LHCN-M2 (cell line): ENCODE results near the gene RAP2B. TPM values are rescaled to one million over a fixed set of nuclear protein-coding genes. Genes with fewer than 3 reads are reported as not detected.
"Not testable (repeated sequence)": the region's sequence is repeated elsewhere in the genome, so short reads cannot be mapped to it uniquely, and the experiment has no call there.

Experiments
- DNase-seq: peaks from one replicate; pipeline ENCODE4 v3.0.0-alpha.2; 2012; ENCODE audit warnings: low read depth
- polyA plus RNA-seq: library from polyadenylated mRNA; unstranded; fragments of >200 nt; gene quantifications from one replicate; pipeline ENCODE4 v1.2.1, GENCODE V29; 2012; ENCODE audit warnings: missing spikeins
- total RNA-seq: library from RNA; depleted of rRNA; stranded (reverse); fragments of >200 nt; gene quantifications from 2 replicates; pipeline ENCODE4 v1.2.3, GENCODE V29; 2014; rRNA removed

RAP2B gene
- total RNA-seq, result 20.5 TPM in 2 replicates
- polyA plus RNA-seq, result 8.9 TPM

DNA sequence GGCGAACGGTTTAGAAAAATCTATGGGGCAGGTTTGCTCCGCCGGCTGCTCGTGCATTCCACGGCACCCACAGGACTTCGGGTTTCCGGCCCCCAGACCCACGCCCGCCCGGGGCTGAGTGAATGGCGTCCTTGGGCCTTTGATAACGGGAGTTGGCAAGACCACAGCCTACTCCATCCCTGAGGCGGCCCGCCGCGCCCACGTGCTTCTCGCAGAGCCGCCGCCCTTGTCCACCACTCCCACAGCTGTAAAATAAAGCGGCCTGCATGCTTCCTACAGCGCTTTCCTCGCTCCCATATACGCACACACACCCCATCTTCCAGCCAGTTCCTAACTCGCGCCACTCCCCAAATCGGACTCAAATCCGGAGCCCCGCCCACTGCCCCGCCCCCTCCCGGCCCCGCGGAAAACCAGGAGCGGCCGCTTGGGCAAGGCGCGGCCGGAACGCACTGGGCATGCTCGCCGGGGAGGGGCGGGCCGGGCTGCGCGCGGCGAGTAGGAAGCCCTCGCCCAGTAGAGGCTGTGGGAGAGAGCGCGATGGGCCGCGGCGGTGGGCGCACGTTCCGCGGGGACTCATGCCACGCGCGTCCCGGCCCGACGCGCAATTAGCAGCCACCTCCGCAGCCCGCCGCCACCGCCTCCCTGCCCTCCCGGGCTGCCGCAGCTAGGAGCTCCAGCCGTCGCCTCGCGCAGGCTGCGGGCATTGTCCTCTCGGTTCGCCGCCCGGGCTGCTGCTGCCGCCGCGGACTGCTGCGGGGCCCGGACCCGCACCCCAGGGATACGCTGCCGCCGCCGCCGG is at the start of gene RAP2B:
Gene RAP2B (plus strand): TSS at position 513 of the 799 bp plus-strand sequence. CDS start 468 bp downstream, outside the sequence.
- peak; percentile 96 for DNase-seq

DNA sequence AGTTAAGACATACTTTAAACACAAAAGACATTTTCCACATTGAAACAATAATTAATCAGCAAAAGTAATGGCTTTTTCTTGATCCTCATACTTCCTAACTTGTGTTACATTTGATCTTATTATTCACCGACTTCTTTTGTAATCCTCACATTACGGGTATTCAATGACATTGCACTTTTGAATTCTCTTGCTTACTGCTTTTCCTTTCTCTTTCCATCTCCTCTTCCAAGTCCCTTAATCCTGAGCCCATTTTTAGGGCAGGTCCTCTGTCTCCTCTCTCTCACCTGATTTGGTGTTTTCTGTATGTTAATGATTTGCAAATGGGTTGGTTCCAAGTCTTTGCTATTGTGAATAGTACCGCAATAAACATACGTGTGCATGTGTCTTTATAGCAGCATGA is 48.5 kb upstream of the RAP2B start:
- DNase-seq, result peak; percentile 6

DNA sequence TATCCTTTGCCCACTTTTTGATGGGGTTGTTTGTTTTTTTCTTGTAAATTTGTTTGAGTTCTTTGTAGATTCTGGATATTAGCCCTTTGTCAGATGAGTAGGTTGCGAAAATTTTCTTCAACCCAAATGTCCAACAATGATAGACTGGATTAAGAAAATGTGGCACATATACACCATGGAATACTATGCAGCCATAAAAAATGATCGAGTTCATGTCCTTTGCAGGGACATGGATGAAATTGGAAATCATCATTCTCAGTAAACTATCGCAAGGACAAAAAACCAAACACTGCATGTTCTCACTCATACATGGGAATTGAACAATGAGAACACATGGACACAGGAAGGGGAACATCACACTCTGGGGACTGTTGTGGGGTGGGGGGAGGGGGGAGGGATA is 47.8 kb upstream of the RAP2B start:
- not testable (repeated sequence) for DNase-seq

GRCh38 chr3:153115326-153115725 is 46.7 kb upstream of the RAP2B start:
- DNase-seq, result no peak

DNA sequence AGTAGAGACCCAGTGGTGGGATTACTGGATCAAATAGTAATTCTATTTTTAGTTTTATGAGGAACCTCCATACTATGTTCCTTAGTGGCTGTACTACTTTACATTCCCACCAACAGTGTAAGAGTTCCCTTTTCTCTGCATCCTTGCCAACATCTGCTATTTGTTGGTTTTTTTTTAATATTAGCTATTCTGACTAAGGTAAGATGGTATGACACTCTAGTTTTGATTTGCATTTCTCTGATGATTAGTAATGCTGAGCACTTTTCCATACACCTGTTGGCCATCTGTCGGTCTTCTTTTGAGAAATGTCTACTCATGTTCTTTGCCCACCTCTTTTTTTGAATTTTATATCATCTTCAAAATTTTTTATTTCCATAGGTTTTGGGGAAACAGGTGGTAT is 34.2 kb upstream of the RAP2B start:
- DNase-seq, result peak; percentile 53

GRCh38 chr3:153129426-153129825 is 32.6 kb upstream of the RAP2B start:
- no peak for DNase-seq

- no peak for DNase-seq
Observed at GRCh38 chr3:153129866-153130265, 32.2 kb upstream of the RAP2B start.

- DNase-seq, result peak; percentile 70
Observed at GRCh38 chr3:153130312-153130977, 31.6 kb upstream of the RAP2B start.

- no peak for DNase-seq
Observed at GRCh38 chr3:153137626-153138025, 24.4 kb upstream of the RAP2B start.

- DNase-seq, result peak; percentile 93
Observed at GRCh38 chr3:153138276-153139210, 23.5 kb upstream of the RAP2B start.

DNA sequence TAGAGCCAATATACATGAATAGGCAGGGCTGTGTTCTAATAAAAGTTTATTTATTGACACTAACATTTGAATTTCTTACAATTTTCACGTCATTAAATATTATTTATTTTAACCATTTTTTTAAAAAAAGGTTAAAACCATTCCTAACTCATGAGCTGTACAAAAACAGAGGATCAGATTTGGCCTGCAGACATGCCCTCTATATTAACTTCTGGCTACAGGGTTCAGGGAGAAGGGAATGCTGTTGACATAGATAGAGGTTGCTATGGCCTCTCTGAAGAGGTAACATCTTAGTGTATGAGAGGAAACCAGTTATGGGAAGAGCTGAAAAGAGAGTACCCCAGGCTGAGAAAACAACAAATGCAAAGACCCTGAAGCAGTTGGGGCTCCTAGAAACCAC is 19.1 kb upstream of the RAP2B start:
- DNase-seq, result no peak

DNA sequence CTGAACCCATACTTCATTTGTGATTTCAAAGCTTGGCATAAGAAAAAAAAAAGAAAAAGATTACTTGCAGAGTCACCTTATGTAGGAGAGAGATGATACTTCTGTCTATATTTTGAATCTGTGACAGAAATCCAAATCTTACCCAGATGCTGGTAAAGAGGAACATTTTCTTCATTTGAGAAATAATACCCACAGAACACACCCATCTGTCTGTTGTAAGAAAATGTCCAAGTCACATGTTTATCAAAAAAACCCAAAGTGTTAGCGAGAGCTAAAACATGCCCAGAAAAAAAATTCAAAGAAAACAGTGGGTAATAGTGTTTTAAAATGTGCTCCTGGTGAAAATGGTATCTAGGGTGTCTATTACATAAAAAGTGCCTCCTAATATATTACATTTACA is 18.0 kb upstream of the RAP2B start:
- DNase-seq, result no peak

- peak; percentile 72 for DNase-seq
Observed at GRCh38 chr3:153144779-153145178, 17.2 kb upstream of the RAP2B start.

GRCh38 chr3:153145454-153145853 is 16.6 kb upstream of the RAP2B start:
- no peak for DNase-seq

DNA sequence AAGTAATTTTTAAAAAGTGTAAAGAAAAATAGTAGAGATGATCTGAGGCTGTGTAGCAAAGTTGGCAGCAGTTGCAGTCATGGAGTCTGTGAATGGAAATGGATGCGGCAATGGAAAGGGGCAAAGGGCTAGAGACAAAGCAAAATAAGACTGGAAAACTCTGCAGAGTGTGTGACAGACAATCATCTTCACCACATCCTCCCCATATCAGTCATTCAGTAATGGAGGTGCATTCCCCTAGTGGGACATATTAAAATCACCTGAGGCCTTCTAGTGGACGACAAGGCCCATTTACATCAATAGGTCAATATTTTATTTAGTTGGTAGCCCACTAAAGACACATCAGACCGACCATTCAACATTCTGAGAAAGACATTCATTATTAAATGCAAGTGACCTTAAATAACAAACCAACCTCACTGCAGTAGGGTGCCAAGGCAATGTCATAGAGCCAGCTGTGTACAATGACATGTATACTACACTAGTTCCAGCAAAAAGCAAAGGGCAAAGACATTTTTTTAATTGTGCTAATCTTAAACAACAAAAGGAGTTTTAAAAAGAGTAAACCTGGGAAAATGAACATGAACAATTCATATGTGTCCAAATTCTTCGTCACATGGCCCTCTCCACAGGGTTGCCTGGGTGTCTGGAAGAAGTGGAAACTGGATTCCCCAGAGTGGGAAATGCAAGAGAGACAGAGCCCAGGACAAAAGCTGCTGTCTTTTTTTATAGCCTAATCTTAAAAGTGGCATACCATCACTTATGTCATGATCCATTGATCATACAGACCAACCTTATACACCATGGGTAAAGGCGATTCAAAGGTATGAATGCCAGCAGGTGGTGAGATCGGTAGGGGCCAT is 15.6 kb upstream of the RAP2B start:
- no peak for DNase-seq

DNA sequence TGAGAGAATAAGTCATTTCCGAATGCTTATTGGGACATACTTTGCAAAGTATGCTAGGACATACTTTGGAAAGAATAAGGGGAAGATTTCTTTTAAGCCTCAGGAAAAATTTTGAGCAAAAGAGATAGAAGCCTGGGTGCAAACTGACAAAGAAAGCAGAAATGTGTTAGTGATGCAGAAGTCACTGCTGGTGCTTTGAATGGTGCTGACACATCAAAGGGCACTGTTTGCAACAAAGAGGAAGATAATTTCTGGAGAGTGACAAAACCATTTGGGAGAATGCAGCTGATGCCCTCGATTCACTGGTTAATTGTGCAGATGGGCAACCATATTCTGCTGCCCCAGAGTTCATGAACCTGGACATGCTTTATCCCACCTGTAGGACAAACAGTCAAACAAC is 11.0 kb upstream of the RAP2B start:
- DNase-seq, result no peak

GRCh38 chr3:153155786-153156185 is 6.2 kb upstream of the RAP2B start:
- not testable (repeated sequence) for DNase-seq

DNA sequence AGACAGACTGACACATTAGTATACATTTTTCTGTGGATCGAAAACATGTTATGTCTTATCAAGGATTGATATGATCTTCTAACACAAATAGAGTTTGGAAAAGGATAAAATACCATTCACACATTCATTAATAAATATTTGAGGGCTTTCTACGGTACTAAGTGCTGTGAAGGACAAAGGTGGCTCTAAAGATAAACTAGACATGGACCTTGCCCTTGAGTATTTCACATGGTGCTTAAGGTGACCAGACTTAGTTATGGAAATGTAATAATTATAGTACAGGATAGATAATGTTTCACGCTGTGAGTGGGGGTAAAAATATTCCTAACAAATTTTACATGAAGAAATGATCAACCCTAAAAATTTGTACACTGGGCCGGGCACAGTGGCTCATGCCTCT is 3.8 kb upstream of the RAP2B start:
- no peak for DNase-seq

DNA sequence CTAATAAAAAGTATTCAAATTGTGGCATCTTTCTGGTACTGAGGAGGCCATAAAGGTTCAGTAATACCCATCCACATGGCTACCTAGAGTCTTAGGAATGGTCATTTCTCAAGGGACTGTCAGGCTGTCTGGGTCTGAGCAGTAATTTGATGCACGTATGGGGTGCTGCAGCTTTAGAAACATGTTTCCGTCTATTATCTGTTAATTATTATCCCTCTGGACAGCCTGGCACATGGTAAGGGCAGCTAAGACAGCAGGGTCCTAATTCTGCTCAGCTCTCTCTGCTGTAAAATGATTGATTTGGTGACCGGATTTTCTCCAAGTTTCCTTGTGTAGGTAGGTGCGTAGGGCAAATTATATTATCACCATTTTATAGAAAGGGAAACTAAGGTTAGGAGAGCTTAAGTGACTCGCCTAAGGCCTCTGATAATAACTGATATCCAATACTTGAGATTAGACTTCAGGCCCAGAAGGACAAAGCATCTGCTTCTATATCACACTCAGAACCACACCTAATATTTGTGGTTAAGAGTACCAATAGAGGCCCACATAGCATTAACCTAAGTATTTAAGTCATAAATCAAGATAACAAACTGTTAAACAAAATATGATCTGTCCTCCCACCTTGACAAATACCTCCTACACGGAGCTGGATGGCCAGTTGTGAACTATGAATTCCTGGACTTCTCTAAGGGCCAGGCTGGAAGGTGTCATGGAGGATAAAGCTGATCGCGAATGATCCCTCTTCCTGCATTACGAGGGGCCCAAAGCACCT is 2.9 kb upstream of the RAP2B start:
- no peak for DNase-seq

- no peak for DNase-seq
Observed at GRCh38 chr3:153159771-153160397, 2.1 kb upstream of the RAP2B start.
